DND-41 (cell line): Measurements from ENCODE around the gene DEF6.

Experiments
- ATAC-seq: fragments of 200-7000 bp; cut with Tn5 transposase; 3 replicates; pipeline ENCODE4 v1.9.1; 2021; ENCODE audit warnings: low read depth; ENCODE audit not compliant: insufficient read depth
- DNase-seq: peaks from one replicate; pipeline ENCODE4 v3.0.0-alpha.2; 2020
- H2AFZ ChIP-seq: 2 replicates; pipeline ENCODE4 v1.6.0; 2012; ENCODE audit warnings: low read depth, low read length
- H3K27ac ChIP-seq: 2 replicates; pipeline ENCODE4 v1.5.1; 2012; ENCODE audit warnings: low read length, inconsistent platforms
- H3K27me3 ChIP-seq: fragments of 200-600 bp; sonication (generic); 2 replicates; pipeline ENCODE4 v1.6.0; 2012; ENCODE audit warnings: low read length, mild to moderate bottlenecking, inconsistent platforms; ENCODE audit not compliant: insufficient read depth, poor library complexity
- H3K36me3 ChIP-seq: 2 replicates; pipeline ENCODE4 v1.5.1; 2012; ENCODE audit warnings: low read length, inconsistent platforms; ENCODE audit not compliant: insufficient read depth
- H3K4me1 ChIP-seq: 2 replicates; pipeline ENCODE4 v1.5.1; 2012; ENCODE audit warnings: mild to moderate bottlenecking, low read length; ENCODE audit not compliant: insufficient read depth
- H3K4me2 ChIP-seq: 2 replicates; pipeline ENCODE4 v1.6.0; 2012; ENCODE audit warnings: mild to moderate bottlenecking, moderate library complexity, low read length, inconsistent platforms; ENCODE audit not compliant: insufficient read depth
- H3K4me3 ChIP-seq, 2 experiments: fragments of 200-600 bp in 1 of 2; shearing (Covaris generic) in 1 of 2; 2 replicates each; pipeline ENCODE4 v1.5.1; 2012 to 2016; ENCODE audit warnings: inconsistent platforms in 2 of 2, low read length in 2 of 2, mild to moderate bottlenecking in 2 of 2, low read depth in 1 of 2, moderate library complexity in 1 of 2
- H3K79me2 ChIP-seq: 2 replicates; pipeline ENCODE4 v1.6.0; 2012; ENCODE audit warnings: low read length, inconsistent platforms; ENCODE audit not compliant: insufficient read depth
- H3K9ac ChIP-seq: 2 replicates; pipeline ENCODE4 v1.6.0; 2012; ENCODE audit warnings: low read depth, mild to moderate bottlenecking, inconsistent platforms, low read length, moderate library complexity
- H3K9me3 ChIP-seq: 2 replicates; pipeline ENCODE4 v1.5.1; 2012; ENCODE audit warnings: low read length, moderate library complexity, mild to moderate bottlenecking, inconsistent platforms; ENCODE audit not compliant: insufficient read depth, severe bottlenecking
- H4K20me1 ChIP-seq: 2 replicates; pipeline ENCODE4 v1.6.0; 2012; ENCODE audit warnings: low read length; ENCODE audit not compliant: insufficient read depth
- EZH2 ChIP-seq: IDR thresholded peaks from 3 replicates; pipeline ENCODE4 v1.6.1; 2012; ENCODE audit warnings: borderline replicate concordance, low read depth, mild to moderate bottlenecking, moderate library complexity, low read length, inconsistent platforms; ENCODE audit not compliant: severe bottlenecking
- TF ChIP-seq, protein P1 (sequence below): IDR thresholded peaks from 2 replicates; pipeline ENCODE4 v1.5.1; 2012; ENCODE audit warnings: borderline replicate concordance, low read length, moderate library complexity, mild to moderate bottlenecking; ENCODE audit not compliant: poor library complexity, severe bottlenecking; ENCODE audit errors: extremely low read depth

DEF6 gene

GRCh38 chr6:35319346-35320030 lies 21.9 kb downstream of the DEF6 start:
- Histone ChIP-seq H3K79me2 (no peaks in the 10 kb centered on the region), H3K9ac (no peak overlapping the region), H3K9me3 (no peaks in the 10 kb centered on the region), H3K4me3 (no peak overlapping the region), H2AFZ (no peak overlapping the region), H3K27ac (no peak overlapping the region), H3K27me3 (no peaks in the 10 kb centered on the region), H3K4me1 (no peaks in the 10 kb centered on the region), H3K36me3 (peaks cover 78% of the 10 kb centered on the region), H3K4me2 (no peak overlapping the region), H4K20me1 (peaks cover 6% of the 10 kb centered on the region; the same call in 1 of the 2 replicates)
- DNase-seq (no peak), ATAC-seq (no peak)
- TF ChIP-seq, protein P1, sequence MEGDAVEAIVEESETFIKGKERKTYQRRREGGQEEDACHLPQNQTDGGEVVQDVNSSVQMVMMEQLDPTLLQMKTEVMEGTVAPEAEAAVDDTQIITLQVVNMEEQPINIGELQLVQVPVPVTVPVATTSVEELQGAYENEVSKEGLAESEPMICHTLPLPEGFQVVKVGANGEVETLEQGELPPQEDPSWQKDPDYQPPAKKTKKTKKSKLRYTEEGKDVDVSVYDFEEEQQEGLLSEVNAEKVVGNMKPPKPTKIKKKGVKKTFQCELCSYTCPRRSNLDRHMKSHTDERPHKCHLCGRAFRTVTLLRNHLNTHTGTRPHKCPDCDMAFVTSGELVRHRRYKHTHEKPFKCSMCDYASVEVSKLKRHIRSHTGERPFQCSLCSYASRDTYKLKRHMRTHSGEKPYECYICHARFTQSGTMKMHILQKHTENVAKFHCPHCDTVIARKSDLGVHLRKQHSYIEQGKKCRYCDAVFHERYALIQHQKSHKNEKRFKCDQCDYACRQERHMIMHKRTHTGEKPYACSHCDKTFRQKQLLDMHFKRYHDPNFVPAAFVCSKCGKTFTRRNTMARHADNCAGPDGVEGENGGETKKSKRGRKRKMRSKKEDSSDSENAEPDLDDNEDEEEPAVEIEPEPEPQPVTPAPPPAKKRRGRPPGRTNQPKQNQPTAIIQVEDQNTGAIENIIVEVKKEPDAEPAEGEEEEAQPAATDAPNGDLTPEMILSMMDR: no peak
- no peak for TF ChIP-seq EZH2

- Histone ChIP-seq H2AFZ (no peak overlapping the region), H3K4me2 (no peak overlapping the region), H3K9me3 (no peaks in the 10 kb centered on the region), H3K4me1 (no peaks in the 10 kb centered on the region), H4K20me1 (peaks cover 6% of the 10 kb centered on the region; the same call in 1 of the 2 replicates), H3K36me3 (peaks cover 80% of the 10 kb centered on the region), H3K27me3 (no peaks in the 10 kb centered on the region), H3K4me3 (no peak overlapping the region), H3K27ac (no peak overlapping the region), H3K9ac (no peak overlapping the region), H3K79me2 (no peaks in the 10 kb centered on the region)
- ATAC-seq (no peak), DNase-seq (no peak)
- TF ChIP-seq, protein P1: no peak
- TF ChIP-seq EZH2: no peak
Measured at GRCh38 chr6:35320031-35320410, 22.4 kb downstream of the DEF6 start.

DNA sequence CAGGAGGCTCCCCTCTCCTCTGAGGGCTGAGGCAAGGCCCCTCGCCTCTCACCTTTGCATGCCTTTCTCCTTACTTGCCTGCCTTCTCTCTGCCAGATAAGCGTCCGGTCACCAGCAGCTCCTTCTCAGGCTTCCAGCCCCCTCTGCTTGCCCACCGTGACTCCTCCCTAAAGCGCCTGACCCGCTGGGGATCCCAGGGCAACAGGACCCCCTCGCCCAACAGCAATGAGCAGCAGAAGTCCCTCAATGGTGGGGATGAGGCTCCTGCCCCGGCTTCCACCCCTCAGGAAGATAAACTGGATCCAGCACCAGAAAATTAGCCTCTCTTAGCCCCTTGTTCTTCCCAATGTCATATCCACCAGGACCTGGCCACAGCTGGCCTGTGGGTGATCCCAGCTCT lies 23.5 kb downstream of the DEF6 start:
- Histone ChIP-seq H3K4me2 (no peak overlapping the region), H3K9ac (no peak overlapping the region), H3K9me3 (no peaks in the 10 kb centered on the region), H4K20me1 (peaks cover 6% of the 10 kb centered on the region; the same call in 1 of the 2 replicates), H3K4me1 (no peaks in the 10 kb centered on the region), H3K79me2 (no peaks in the 10 kb centered on the region), H2AFZ (no peak overlapping the region), H3K27me3 (no peaks in the 10 kb centered on the region), H3K4me3 (no peak overlapping the region), H3K27ac (no peak overlapping the region), H3K36me3 (peaks cover 80% of the 10 kb centered on the region)
- DNase-seq (no peak), ATAC-seq (no peak)
- TF ChIP-seq EZH2: no peak
- TF ChIP-seq, protein P1: no peak
